K562 (cell line): ENCODE measurements around the gene CRTC3. TPM values are rescaled to one million over a fixed set of nuclear protein-coding genes. Genes with fewer than 3 reads are reported as not detected.

Experiments
- PHF21A ChIP-seq: fragments of 450-650 bp; IDR thresholded peaks from 2 replicates; pipeline ENCODE4 v1.6.1; 2017; ENCODE audit warnings: low read depth, borderline replicate concordance
- PTBP1 ChIP-seq: fragments of 200-400 bp; formaldehyde crosslinking; IDR thresholded peaks from 2 replicates; pipeline ENCODE4 v1.6.1; 2017; ENCODE audit warnings: low read depth, low read length
- RNF2 ChIP-seq: sonication (generic); IDR thresholded peaks from 2 replicates; pipeline ENCODE4 v1.6.1; 2016
- SREBF2 ChIP-seq: sonication (generic); formaldehyde crosslinking; IDR thresholded peaks from 2 replicates; pipeline ENCODE4 v1.4.0; 2020; ENCODE audit warnings: mild to moderate bottlenecking, missing genetic modification reagents
- TFE3 ChIP-seq: fragments of 450-650 bp; formaldehyde crosslinking; IDR thresholded peaks from 2 replicates; pipeline ENCODE4 v1.4.0; 2020; ENCODE audit warnings: mild to moderate bottlenecking, mixed read lengths
- ZNF282 ChIP-seq: sonication (generic); formaldehyde crosslinking; IDR thresholded peaks from 2 replicates; pipeline ENCODE4 v1.8.1; 2023; ENCODE audit warnings: missing genetic modification reagents
- polyA plus RNA-seq, 8 experiments: library from polyadenylated mRNA; depleted of rRNA in 4 of 8; stranded (reverse) in 5 of 8; unstranded in 3 of 8; fragments of >200 nt; fragmentation: Nextera tagmentation in 2 of 8; fragmentation: Illumina TruSeq in 1 of 8; extraction: Ambion mirVana in 2 of 8; extraction: Trizol in 1 of 8; gene quantifications; 2 replicates each; pipeline versions ENCODE4 v1.2.1 to v1.2.3, GENCODE V29; 2011 to 2014; ENCODE audit warnings: inconsistent platforms in 1 of 8, missing spikeins in 1 of 8
- total RNA-seq, 7 experiments: library from RNA; depleted of rRNA in 6 of 7; stranded (reverse); fragments of >200 nt in 6 of 7; fragmentation: Illumina TruSeq in 2 of 7; extraction: Trizol in 2 of 7; gene quantifications; 2 replicates each; pipeline versions ENCODE4 v1.2.1 to v1.2.3, GENCODE V29; 2011 to 2021; ENCODE audit warnings: low replicate concordance in 1 of 7
- TF ChIP-seq, protein P1 (sequence below): sonication (generic); formaldehyde crosslinking; IDR thresholded peaks from 2 replicates; pipeline ENCODE4 v1.8.1; 2023; ENCODE audit warnings: mild to moderate bottlenecking, missing genetic modification reagents, moderate library complexity
- TF ChIP-seq, protein P2 (sequence below): fragments of 250-450 bp; sonication (Bioruptor Pico); IDR thresholded peaks from 2 replicates; pipeline ENCODE4 v1.8.0; 2022; ENCODE audit warnings: moderate library complexity, mild to moderate bottlenecking, inconsistent platforms
- TF ChIP-seq, protein P3 (sequence below), 2 experiments: fragments of 150-350 bp in 1 of 2; IDR thresholded peaks; 2 replicates each; pipeline ENCODE4 v1.6.1; 2012 to 2016; ENCODE audit warnings: low read depth in 2 of 2, low read length in 2 of 2, mild to moderate bottlenecking in 1 of 2, moderate library complexity in 1 of 2
- TF ChIP-seq, protein P4 (sequence below): fragments of 450-650 bp; IDR thresholded peaks from 2 replicates; pipeline ENCODE4 v1.6.1; 2016; ENCODE audit warnings: antibody characterized with exemption
- TF ChIP-seq, protein P5 (sequence below): fragments of 250-450 bp; sonication (Bioruptor Pico); IDR thresholded peaks from 2 replicates; pipeline ENCODE4 v1.8.0; 2021; ENCODE audit warnings: moderate library complexity, mild to moderate bottlenecking, inconsistent platforms
- TF ChIP-seq, protein P6 (sequence below): IDR thresholded peaks from 2 replicates; pipeline ENCODE4 v1.6.1; 2011; ENCODE audit warnings: borderline replicate concordance, low read depth, mild to moderate bottlenecking, moderate library complexity, low read length; ENCODE audit not compliant: insufficient read depth, poor library complexity, severe bottlenecking

CRTC3 gene
- total and polyA plus RNA-seq, 9 of the 15 experiments (the other 6 are each of a cell fraction or from before 2014, with no cell fraction given): 1.2 to 19.0 (median 11.6) TPM

DNA sequence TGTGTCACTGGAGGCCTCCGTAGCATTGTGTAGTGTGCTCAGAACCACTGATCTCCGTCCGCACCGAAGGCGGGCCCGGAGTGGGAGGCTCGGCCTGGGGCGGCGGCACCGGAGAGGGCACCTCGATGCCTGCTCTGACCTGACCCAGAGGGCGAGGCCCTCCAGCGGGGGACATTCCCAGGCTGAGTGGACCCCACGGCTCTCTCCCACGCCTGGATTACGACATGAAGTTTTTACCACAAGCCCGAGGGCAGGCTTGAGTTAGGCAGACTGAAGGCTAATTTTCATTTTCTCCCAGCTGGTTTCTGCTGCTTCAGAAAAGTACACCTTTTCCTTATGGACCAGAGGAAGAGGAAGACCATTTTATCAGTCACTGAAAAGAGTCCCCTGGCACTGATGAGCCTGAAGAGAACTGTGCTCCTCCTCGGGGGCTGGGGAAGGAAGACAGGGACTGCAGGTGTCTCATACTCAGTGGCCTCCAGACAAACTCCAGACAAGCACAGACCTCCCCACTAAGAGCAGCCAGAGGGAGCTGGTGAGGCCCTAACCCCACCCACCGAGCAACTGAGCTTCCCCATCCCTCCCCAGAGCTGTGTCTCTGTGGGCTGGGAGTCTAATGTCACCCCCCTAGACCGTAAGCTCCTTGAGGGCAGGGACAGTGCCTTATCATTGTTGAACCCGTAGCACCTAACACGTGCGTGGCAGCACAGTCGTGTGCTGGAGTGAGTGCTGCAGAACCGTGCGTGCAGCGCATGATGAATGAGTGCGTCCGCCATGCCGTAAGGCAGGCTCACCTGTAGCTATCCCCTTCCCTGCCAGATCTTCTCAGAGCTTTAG lies 113.0 kb downstream of the CRTC3 start (continued):
- TF ChIP-seq, protein P1, sequence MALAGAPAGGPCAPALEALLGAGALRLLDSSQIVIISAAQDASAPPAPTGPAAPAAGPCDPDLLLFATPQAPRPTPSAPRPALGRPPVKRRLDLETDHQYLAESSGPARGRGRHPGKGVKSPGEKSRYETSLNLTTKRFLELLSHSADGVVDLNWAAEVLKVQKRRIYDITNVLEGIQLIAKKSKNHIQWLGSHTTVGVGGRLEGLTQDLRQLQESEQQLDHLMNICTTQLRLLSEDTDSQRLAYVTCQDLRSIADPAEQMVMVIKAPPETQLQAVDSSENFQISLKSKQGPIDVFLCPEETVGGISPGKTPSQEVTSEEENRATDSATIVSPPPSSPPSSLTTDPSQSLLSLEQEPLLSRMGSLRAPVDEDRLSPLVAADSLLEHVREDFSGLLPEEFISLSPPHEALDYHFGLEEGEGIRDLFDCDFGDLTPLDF (CRISPR knock-in tag): no peak
- TF ChIP-seq, protein P2, sequence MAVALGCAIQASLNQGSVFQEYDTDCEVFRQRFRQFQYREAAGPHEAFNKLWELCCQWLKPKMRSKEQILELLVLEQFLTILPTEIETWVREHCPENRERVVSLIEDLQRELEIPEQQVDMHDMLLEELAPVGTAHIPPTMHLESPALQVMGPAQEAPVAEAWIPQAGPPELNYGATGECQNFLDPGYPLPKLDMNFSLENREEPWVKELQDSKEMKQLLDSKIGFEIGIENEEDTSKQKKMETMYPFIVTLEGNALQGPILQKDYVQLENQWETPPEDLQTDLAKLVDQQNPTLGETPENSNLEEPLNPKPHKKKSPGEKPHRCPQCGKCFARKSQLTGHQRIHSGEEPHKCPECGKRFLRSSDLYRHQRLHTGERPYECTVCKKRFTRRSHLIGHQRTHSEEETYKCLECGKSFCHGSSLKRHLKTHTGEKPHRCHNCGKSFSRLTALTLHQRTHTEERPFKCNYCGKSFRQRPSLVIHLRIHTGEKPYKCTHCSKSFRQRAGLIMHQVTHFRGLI (CRISPR knock-in tag): no peak
- TF ChIP-seq, protein P3, sequence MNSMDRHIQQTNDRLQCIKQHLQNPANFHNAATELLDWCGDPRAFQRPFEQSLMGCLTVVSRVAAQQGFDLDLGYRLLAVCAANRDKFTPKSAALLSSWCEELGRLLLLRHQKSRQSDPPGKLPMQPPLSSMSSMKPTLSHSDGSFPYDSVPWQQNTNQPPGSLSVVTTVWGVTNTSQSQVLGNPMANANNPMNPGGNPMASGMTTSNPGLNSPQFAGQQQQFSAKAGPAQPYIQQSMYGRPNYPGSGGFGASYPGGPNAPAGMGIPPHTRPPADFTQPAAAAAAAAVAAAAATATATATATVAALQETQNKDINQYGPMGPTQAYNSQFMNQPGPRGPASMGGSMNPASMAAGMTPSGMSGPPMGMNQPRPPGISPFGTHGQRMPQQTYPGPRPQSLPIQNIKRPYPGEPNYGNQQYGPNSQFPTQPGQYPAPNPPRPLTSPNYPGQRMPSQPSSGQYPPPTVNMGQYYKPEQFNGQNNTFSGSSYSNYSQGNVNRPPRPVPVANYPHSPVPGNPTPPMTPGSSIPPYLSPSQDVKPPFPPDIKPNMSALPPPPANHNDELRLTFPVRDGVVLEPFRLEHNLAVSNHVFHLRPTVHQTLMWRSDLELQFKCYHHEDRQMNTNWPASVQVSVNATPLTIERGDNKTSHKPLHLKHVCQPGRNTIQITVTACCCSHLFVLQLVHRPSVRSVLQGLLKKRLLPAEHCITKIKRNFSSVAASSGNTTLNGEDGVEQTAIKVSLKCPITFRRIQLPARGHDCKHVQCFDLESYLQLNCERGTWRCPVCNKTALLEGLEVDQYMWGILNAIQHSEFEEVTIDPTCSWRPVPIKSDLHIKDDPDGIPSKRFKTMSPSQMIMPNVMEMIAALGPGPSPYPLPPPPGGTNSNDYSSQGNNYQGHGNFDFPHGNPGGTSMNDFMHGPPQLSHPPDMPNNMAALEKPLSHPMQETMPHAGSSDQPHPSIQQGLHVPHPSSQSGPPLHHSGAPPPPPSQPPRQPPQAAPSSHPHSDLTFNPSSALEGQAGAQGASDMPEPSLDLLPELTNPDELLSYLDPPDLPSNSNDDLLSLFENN (IDR thresholded peaks at IDR 0.05; ENCODE audit: low read depth in 2 of 2, low read length in 2 of 2): no peak
- TF ChIP-seq ZNF282 (CRISPR knock-in tag) (no peak), TFE3 (CRISPR knock-in tag) (no peak), PHF21A (no peak), RNF2 (no peak), SREBF2 (no peak), PTBP1 (no peak)
- TF ChIP-seq, protein P4, sequence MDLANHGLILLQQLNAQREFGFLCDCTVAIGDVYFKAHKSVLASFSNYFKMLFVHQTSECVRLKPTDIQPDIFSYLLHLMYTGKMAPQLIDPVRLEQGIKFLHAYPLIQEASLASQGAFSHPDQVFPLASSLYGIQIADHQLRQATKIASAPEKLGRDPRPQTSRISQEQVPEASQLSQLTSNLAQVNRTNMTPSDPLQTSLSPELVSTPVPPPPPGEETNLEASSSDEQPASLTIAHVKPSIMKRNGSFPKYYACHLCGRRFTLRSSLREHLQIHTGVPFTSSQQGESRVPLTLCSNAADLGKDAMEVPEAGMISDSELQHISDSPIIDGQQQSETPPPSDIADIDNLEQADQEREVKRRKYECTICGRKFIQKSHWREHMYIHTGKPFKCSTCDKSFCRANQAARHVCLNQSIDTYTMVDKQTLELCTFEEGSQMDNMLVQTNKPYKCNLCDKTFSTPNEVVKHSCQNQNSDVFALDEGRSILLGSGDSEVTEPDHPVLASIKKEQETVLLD: no peak
- TF ChIP-seq, protein P5, sequence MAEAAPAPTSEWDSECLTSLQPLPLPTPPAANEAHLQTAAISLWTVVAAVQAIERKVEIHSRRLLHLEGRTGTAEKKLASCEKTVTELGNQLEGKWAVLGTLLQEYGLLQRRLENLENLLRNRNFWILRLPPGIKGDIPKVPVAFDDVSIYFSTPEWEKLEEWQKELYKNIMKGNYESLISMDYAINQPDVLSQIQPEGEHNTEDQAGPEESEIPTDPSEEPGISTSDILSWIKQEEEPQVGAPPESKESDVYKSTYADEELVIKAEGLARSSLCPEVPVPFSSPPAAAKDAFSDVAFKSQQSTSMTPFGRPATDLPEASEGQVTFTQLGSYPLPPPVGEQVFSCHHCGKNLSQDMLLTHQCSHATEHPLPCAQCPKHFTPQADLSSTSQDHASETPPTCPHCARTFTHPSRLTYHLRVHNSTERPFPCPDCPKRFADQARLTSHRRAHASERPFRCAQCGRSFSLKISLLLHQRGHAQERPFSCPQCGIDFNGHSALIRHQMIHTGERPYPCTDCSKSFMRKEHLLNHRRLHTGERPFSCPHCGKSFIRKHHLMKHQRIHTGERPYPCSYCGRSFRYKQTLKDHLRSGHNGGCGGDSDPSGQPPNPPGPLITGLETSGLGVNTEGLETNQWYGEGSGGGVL: no peak
- TF ChIP-seq, protein P6, sequence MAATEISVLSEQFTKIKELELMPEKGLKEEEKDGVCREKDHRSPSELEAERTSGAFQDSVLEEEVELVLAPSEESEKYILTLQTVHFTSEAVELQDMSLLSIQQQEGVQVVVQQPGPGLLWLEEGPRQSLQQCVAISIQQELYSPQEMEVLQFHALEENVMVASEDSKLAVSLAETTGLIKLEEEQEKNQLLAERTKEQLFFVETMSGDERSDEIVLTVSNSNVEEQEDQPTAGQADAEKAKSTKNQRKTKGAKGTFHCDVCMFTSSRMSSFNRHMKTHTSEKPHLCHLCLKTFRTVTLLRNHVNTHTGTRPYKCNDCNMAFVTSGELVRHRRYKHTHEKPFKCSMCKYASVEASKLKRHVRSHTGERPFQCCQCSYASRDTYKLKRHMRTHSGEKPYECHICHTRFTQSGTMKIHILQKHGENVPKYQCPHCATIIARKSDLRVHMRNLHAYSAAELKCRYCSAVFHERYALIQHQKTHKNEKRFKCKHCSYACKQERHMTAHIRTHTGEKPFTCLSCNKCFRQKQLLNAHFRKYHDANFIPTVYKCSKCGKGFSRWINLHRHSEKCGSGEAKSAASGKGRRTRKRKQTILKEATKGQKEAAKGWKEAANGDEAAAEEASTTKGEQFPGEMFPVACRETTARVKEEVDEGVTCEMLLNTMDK: no peak
